ENCODE measurements around the gene NDST3. TPM values are rescaled to one million over a fixed set of nuclear protein-coding genes. Genes with fewer than 3 reads are reported as not detected.

Gene NDST3
- total RNA-seq, 1 experiment from 2014 or later = not detected

DNA sequence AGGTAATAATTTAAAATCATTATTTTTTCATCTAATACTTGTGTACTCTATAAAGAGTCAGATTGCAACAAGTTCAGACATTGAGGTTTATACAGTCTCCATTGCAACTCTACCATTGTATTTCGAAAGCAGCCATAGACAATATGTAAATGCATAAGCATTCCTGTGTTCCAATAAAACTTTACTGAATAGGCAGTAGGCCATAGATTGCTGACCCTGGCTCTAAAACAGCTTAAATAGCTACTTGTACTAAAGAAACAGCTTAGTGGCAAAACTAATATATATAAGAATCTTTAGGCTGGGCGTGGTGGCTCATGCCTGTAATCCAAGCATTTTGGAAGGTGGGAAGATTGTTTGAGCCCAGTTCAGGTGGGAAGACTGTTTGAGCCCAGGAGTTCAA, 203.2 kb downstream of the NDST3 start:
- in situ Hi-C loops (cut with HindIII; ENCODE audit: low pct_unique_long_range_greater_than_20kb, low sequenced_read_pairs) = no loop called here
- Histone ChIP-seq H3K4me3 (ENCODE audit: low read depth in 2 of 2, low read length in 2 of 2) (no peak overlapping the region), H3K27ac (ENCODE audit: low read length) (no peak overlapping the region), H3K36me3 (ENCODE audit: control insufficient read depth, insufficient read depth, low read length) (no peaks in the 10 kb centered on the region; the same call in 1 of the 2 replicates), H3K9me3 (ENCODE audit: control insufficient read depth, insufficient read depth, low read depth, low read length) (no peaks in the 10 kb centered on the region), H3K27me3 (ENCODE audit: control insufficient read depth, insufficient read depth, low read length) (no peaks in the 10 kb centered on the region), H3K4me1 (ENCODE audit: control insufficient read depth, insufficient read depth, low read length) (no peaks in the 10 kb centered on the region)
- TF ChIP-seq, protein P1, sequence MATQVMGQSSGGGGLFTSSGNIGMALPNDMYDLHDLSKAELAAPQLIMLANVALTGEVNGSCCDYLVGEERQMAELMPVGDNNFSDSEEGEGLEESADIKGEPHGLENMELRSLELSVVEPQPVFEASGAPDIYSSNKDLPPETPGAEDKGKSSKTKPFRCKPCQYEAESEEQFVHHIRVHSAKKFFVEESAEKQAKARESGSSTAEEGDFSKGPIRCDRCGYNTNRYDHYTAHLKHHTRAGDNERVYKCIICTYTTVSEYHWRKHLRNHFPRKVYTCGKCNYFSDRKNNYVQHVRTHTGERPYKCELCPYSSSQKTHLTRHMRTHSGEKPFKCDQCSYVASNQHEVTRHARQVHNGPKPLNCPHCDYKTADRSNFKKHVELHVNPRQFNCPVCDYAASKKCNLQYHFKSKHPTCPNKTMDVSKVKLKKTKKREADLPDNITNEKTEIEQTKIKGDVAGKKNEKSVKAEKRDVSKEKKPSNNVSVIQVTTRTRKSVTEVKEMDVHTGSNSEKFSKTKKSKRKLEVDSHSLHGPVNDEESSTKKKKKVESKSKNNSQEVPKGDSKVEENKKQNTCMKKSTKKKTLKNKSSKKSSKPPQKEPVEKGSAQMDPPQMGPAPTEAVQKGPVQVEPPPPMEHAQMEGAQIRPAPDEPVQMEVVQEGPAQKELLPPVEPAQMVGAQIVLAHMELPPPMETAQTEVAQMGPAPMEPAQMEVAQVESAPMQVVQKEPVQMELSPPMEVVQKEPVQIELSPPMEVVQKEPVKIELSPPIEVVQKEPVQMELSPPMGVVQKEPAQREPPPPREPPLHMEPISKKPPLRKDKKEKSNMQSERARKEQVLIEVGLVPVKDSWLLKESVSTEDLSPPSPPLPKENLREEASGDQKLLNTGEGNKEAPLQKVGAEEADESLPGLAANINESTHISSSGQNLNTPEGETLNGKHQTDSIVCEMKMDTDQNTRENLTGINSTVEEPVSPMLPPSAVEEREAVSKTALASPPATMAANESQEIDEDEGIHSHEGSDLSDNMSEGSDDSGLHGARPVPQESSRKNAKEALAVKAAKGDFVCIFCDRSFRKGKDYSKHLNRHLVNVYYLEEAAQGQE (IDR thresholded peaks at IDR 0.05; ENCODE audit: insufficient read depth in 1 of 2, low read depth in 2 of 2, low read length in 1 of 2) = no peak
- no peak for TF ChIP-seq SIN3A (IDR thresholded peaks at IDR 0.05; ENCODE audit: borderline replicate concordance, insufficient read depth, low read depth, low read length)
- TF ChIP-seq POLR2AphosphoS5 (IDR thresholded peaks at IDR 0.05; ENCODE audit: low read depth, low read length) = no peak
- TF ChIP-seq TCF7L2 (IDR thresholded peaks at IDR 0.05; ENCODE audit: low read depth, low read length) = no peak
- TF ChIP-seq, protein P2, sequence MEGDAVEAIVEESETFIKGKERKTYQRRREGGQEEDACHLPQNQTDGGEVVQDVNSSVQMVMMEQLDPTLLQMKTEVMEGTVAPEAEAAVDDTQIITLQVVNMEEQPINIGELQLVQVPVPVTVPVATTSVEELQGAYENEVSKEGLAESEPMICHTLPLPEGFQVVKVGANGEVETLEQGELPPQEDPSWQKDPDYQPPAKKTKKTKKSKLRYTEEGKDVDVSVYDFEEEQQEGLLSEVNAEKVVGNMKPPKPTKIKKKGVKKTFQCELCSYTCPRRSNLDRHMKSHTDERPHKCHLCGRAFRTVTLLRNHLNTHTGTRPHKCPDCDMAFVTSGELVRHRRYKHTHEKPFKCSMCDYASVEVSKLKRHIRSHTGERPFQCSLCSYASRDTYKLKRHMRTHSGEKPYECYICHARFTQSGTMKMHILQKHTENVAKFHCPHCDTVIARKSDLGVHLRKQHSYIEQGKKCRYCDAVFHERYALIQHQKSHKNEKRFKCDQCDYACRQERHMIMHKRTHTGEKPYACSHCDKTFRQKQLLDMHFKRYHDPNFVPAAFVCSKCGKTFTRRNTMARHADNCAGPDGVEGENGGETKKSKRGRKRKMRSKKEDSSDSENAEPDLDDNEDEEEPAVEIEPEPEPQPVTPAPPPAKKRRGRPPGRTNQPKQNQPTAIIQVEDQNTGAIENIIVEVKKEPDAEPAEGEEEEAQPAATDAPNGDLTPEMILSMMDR (IDR thresholded peaks at IDR 0.05) = no peak
- ATAC-seq (no peak), DNase-seq (ENCODE audit: low read depth, low spot score) (no peak)
- BruUV-seq (replicated peaks) = no TSS peak
- intact Hi-C loops (cut with micrococcal nuclease; ENCODE audit: unreplicated experiment) = no loop called here
- POLR2A ChIA-PET = no interaction called here
- CTCF ChIA-PET = no interaction called here

DNA sequence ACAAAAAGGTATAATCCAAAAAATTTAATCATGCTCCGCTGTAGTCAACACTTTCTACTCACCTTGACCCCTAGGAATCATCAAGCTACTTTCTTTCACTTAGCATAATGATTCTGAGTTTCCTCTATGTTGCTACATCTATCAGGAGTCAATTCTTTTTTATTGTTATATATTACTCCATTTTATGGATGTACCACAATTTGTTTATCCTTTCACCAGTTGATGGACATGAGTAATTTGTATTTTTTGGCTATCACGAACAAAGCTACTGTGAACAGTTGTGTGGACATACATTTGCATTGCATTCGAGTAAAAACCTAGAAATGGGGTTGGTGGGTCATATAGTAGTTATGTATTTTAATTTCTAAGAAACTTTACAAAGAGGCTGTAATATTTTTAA, 215.6 kb downstream of the NDST3 start:
- POLR2A ChIA-PET = no interaction called here
- Histone ChIP-seq H3K36me3 (ENCODE audit: control insufficient read depth, insufficient read depth, low read length) (no peaks in the 10 kb centered on the region), H3K4me1 (ENCODE audit: control insufficient read depth, insufficient read depth, low read length) (no peaks in the 10 kb centered on the region), H3K9me3 (ENCODE audit: control insufficient read depth, insufficient read depth, low read depth, low read length) (no peaks in the 10 kb centered on the region), H3K27ac (ENCODE audit: low read length) (no peak overlapping the region), H3K4me3 (ENCODE audit: low read depth in 2 of 2, low read length in 2 of 2) (no peak overlapping the region), H3K27me3 (ENCODE audit: control insufficient read depth, insufficient read depth, low read length) (no peaks in the 10 kb centered on the region)
- CTCF ChIA-PET = no interaction called here
- ATAC-seq (no peak), DNase-seq (ENCODE audit: low read depth, low spot score) (no peak)
- TF ChIP-seq, protein P2 (IDR thresholded peaks at IDR 0.05) = no peak
- TF ChIP-seq SIN3A (IDR thresholded peaks at IDR 0.05; ENCODE audit: borderline replicate concordance, insufficient read depth, low read depth, low read length) (no peak), POLR2AphosphoS5 (IDR thresholded peaks at IDR 0.05; ENCODE audit: low read depth, low read length) (no peak)
- TF ChIP-seq, protein P1 (IDR thresholded peaks at IDR 0.05; ENCODE audit: insufficient read depth in 1 of 2, low read depth in 2 of 2, low read length in 1 of 2) = no peak
- in situ Hi-C loops (cut with HindIII; ENCODE audit: low pct_unique_long_range_greater_than_20kb, low sequenced_read_pairs) (no loop called here), intact Hi-C loops (cut with micrococcal nuclease; ENCODE audit: unreplicated experiment) (no loop called here)
- BruUV-seq (replicated peaks) = no TSS peak

All from Panc1 (cell line).